ENCODE measurements around the gene CLEC20A. TPM values are rescaled to one million over a fixed set of nuclear protein-coding genes. Genes with fewer than 3 reads are reported as not detected.

The CLEC20A gene
- total and polyA plus RNA-seq, 2 of the 8 experiments (the other 6 are each of a cell fraction or from before 2014, with no cell fraction given) = not detected

DNA sequence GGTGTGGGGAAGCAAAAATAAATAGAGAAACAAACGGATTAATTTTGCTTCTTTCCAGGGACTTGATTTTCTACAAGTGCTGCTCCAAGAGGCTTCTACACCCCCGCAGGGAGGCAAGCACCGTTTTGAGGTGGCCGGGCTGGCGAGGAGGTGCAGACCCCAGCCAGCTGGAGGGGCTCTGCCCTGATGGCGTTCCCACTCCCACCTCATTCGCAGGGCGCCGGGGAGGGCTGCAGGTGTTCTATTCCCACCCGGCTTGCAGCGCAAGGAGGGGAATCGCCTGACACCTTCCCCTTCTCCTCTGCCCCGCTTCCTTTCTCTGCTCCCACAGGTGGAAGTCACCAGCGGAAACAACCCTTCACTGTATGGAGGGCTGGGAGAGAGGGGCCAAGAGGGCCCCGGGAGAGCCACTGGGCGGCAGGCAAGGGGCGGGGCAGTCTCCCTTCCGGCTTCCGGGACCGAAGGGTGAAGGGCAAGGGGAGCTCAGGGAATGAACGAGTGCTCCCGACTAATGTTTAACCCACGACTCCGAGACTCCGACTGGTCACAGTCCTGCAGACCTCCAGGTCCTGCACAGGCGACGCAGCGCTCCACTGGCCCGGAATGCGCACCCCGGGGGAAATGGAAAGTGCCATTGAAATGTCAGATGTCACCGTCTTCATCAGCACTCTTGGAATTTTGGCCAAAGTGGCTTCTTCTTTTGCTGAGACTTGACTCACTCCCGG lies 45.2 kb upstream of the CLEC20A start:
- no peaks in the 10 kb centered on the region for H3K79me2 ChIP-seq (ENCODE audit: control insufficient read depth in 1 of 2, insufficient read depth in 2 of 2, low read length in 2 of 2)
- H3K27ac ChIP-seq (ENCODE audit: low read depth, low read length) = no peak overlapping the region
- POLR2A ChIA-PET (ENCODE audit: partially characterized antibody) = interaction anchor here (0.7 to 6.0 kb wide), 5 partner anchors 25 to 492 kb away, joined by 3 to 21 read pairs (median 3); partner anchors contain the start of gene RALGPS2
- peak overlapping the region; percentile 87 for H3K4ac ChIP-seq (replicated peaks; ENCODE audit: insufficient read length, low read depth, low read length)
- H3K14ac ChIP-seq (ENCODE audit: insufficient read length) = no peak overlapping the region
- peak overlapping the region; percentile 53; the same call in 1 of the 2 replicates for H4K8ac ChIP-seq (ENCODE audit: extremely low read depth, insufficient read depth, low read length)
- CTCF ChIA-PET (ENCODE audit: partially characterized antibody) = interaction anchor here (0.7 to 9.1 kb wide), 37 partner anchors 9 to 539 kb away, joined by 3 to 92 read pairs (median 5); partner anchors contain the start of genes ANGPTL1, RALGPS2 and TOR3A
- H2BK15ac ChIP-seq (ENCODE audit: low read length) = peak overlapping the region; percentile 81; the same call in 1 of the 2 replicates
- peak overlapping the region in 3 of 4 experiments; percentile 1 to 71 (median 69); a peak in 4 of 7 replicates for H3K9ac ChIP-seq (replicated peaks in 1 of 4; ENCODE audit: extremely low read depth in 1 of 4, low read depth in 3 of 4, low read length in 3 of 4)
- H2BK5ac ChIP-seq (ENCODE audit: low read depth, low read length) = 0 out of 2 replicates have a peak overlapping the region, but pooled peaks have one; percentile 90
- peak overlapping the region; percentile 70 for H3K56ac ChIP-seq (replicated peaks; ENCODE audit: insufficient read length, low read depth, low read length)
- peak overlapping the region; percentile 99 for H3K18ac ChIP-seq (ENCODE audit: extremely low read depth, low read length)
- H2AK5ac ChIP-seq (ENCODE audit: low read depth, low read length) = no peak overlapping the region
- peak overlapping the region; percentile 46 to 96 for H3K4me2 ChIP-seq (ENCODE audit: insufficient read depth in 1 of 2, low read depth in 2 of 2, low read length in 2 of 2)
- H2BK20ac ChIP-seq (ENCODE audit: low read length) = no peak overlapping the region
- no peaks in the 10 kb centered on the region; the same call in 1 of the 2 replicates for H3K79me1 ChIP-seq (ENCODE audit: low read depth, low read length)
- H4K91ac ChIP-seq (replicated peaks; ENCODE audit: insufficient read length, low read length) = peak overlapping the region; percentile 88
- peaks cover 0 to 8% (median 3%) of the 10 kb centered on the region in 4 experiments; a peak in 2 of 7 replicates for H3K4me1 ChIP-seq (replicated peaks in 1 of 4; ENCODE audit: control insufficient read depth in 3 of 4, insufficient read depth in 4 of 4, low read length in 3 of 4)
- H3K36me3 ChIP-seq (ENCODE audit: control insufficient read depth in 2 of 4, insufficient read depth in 4 of 4, low read length in 3 of 4) = no peaks in the 10 kb centered on the region
- 4% methylated on average over 29 of the region's 33 CpGs; no CpG with 5 or more reads in 1 of the 2 experiments for WGBS, 2 experiments (ENCODE audit: extremely low coverage in 1 of 2, insufficient coverage in 1 of 2, insufficient read length in 1 of 2, insufficient replicate concordance in 2 of 2, low coverage in 1 of 2, low lambda C conversion rate in 2 of 2, missing lambda C conversion rate in 1 of 2)
- no peaks in the 10 kb centered on the region for H3K9me3 ChIP-seq (ENCODE audit: insufficient read depth in 2 of 2, low read depth in 1 of 2, low read length in 1 of 2)
- H3K4me3 ChIP-seq (ENCODE audit: extremely low read depth in 1 of 4, insufficient read depth in 2 of 4, low read depth in 3 of 4, low read length in 4 of 4) = peak overlapping the region; percentile 51 to 94 (median 90)
- DNase-seq (ENCODE audit: low read depth in 1 of 2, low spot score in 2 of 2) (peak in 1 of 2 experiments; percentile 76), FAIRE-seq (no peak)
- H2AFZ ChIP-seq (ENCODE audit: low read length) = peak overlapping the region; percentile 99
- no peaks in the 10 kb centered on the region; a peak in 1 of 7 replicates for H3K27me3 ChIP-seq (replicated peaks in 1 of 4; ENCODE audit: control insufficient read depth in 3 of 4, extremely low read depth in 1 of 4, insufficient read depth in 3 of 4, low read length in 3 of 4)
- H2BK120ac ChIP-seq (replicated peaks; ENCODE audit: low read depth, low read length) = peak overlapping the region; percentile 91
- H3K23me2 ChIP-seq (ENCODE audit: low read depth, low read length) = peaks cover 10% of the 10 kb centered on the region
- H4K5ac ChIP-seq (ENCODE audit: insufficient read length, low read depth, low read length) = peak overlapping the region; percentile 75
- peak overlapping the region; percentile 87; the same call in 1 of the 2 replicates for H2BK12ac ChIP-seq (ENCODE audit: low read depth, low read length)
- H3K23ac ChIP-seq (ENCODE audit: insufficient read length) = no peak overlapping the region
- no peaks in the 10 kb centered on the region for H4K20me1 ChIP-seq (replicated peaks in 1 of 2; ENCODE audit: control insufficient read depth in 1 of 2, insufficient read depth in 2 of 2, low read length in 2 of 2)
- TF ChIP-seq GABPA (IDR thresholded peaks at IDR 0.05; ENCODE audit: borderline replicate concordance, insufficient read depth, low read length) (no peak), KDM4A (IDR thresholded peaks at IDR 0.05; ENCODE audit: low read depth, low read length, severe bottlenecking) (peak; percentile 11), CTBP2 (IDR thresholded peaks at IDR 0.05; ENCODE audit: borderline replicate concordance, insufficient read depth, insufficient read length, low read length) (no peak), TBP (IDR thresholded peaks at IDR 0.05; ENCODE audit: low read depth, low read length) (0 out of 2 replicates have a peak, but pooled peaks have one; percentile 41), TEAD4 (IDR thresholded peaks at IDR 0.05; ENCODE audit: low read depth, low read length) (0 out of 2 replicates have a peak, but pooled peaks have one; percentile 19), POLR2AphosphoS5 (IDR thresholded peaks at IDR 0.05; ENCODE audit: low read depth, low read length) (no peak), PHF8 (conservative IDR thresholded peaks at IDR 0.05; ENCODE audit: low read depth, low read length) (0 out of 2 replicates have a peak, but pooled peaks have one; percentile 44), RAD21 (IDR thresholded peaks at IDR 0.05 in 1 of 2, conservative IDR thresholded peaks at IDR 0.05 in 1 of 2; ENCODE audit: low read depth in 2 of 2, low read length in 2 of 2) (0 out of 4 replicates have a peak, but pooled peaks of 1 of the 2 experiments have one; percentile 5), POU5F1 (IDR thresholded peaks at IDR 0.05; ENCODE audit: low read depth, low read length) (no peak)
- TF ChIP-seq, protein P1, sequence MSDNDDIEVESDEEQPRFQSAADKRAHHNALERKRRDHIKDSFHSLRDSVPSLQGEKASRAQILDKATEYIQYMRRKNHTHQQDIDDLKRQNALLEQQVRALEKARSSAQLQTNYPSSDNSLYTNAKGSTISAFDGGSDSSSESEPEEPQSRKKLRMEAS (IDR thresholded peaks at IDR 0.05) = no peak

All from H1 (cell line).